HG03469 (cell line): ENCODE measurements around the gene ARMH3.

Experiments used
- ATAC-seq: cut with Tn5 transposase; IDR thresholded peaks from one replicate; pipeline ENCODE4 v1.9.1; 2021; ENCODE audit warnings: mild to moderate bottlenecking, moderate library complexity, moderate number of reproducible peaks; ENCODE audit not compliant: unreplicated experiment

ARMH3 gene

GRCh38 chr10:101950213-101950612 is 105.8 kb downstream of the ARMH3 start:
- ATAC-seq, result no peak

DNA sequence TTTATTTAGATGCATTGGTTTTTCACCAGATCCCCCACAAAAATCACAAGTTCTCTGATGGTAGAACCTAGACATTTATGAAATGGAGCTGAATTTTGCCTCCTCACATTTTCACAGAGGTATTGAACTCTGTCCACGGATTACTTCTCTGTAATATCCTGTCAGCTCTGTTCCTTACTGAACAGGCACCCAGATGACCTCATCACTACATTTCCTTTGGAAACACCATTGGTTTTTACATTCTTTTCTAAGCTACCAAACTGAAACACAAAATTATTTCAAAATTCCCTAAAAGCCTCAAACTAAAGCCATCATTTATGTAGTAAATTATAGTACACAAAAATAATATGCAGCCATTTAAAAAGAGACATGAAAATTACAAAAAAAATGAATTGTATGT is 114.1 kb downstream of the ARMH3 start:
- ATAC-seq, result no peak

GRCh38 chr10:101940916-101941315 is 115.1 kb downstream of the ARMH3 start:
- no peak for ATAC-seq

GRCh38 chr10:101939729-101940128 is 116.2 kb downstream of the ARMH3 start:
- no peak for ATAC-seq

GRCh38 chr10:101939008-101939648 is 116.8 kb downstream of the ARMH3 start:
- no peak for ATAC-seq

DNA sequence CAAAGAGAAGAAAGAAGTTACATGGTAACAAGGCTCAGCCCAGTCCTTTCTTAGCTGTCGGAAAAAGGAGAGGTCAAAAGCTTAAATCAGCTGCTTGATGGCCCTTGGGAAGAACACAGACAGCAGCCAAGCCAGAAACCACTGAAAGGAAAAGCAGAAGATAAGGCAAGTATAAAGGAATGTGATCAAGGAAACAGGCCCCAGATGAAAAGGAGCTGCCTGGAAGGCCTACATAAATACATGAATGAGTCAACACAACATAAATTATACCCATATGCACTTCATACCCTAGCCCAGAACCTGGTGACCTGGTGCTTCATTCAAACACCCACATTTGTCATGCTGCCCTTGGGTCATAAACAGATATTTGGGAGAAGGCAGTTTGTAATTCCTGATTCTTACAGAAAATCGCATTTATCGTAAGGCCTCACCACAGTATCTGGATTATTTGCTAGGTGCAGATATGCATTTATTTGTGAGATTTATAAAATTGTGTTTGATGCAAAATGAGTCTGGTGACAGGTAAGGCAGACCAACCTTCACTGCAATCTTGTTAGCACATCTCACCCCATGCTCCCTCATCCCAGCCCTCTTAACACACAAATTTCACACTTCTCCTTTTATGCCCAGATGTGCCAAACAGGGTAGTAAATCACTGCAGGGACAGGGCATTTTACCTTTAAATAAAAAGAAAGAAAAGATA is 117.5 kb downstream of the ARMH3 start:
- no peak for ATAC-seq

DNA sequence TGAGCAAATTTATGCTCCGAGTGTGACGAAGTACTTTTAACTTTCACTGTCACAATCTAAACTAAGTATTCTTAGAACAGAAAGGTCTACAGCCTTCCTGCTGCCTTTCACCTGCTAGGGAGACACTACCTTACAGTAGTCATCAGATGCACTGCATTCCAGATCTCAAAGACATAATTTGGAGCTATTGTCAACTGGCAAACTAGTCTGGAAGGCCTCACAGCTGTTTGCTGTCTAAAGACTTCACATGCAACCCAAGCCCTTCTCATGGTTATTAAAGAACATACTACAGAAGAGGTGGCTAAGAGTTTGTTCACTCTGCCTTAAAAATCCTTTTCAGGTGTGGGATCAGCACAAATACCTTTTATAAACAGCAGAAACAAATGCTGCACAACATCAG is 120.5 kb downstream of the ARMH3 start:
- no peak for ATAC-seq

- no peak for ATAC-seq
These were observed 121.2 kb downstream of the ARMH3 start for GRCh38 chr10:101934686-101935305.

DNA sequence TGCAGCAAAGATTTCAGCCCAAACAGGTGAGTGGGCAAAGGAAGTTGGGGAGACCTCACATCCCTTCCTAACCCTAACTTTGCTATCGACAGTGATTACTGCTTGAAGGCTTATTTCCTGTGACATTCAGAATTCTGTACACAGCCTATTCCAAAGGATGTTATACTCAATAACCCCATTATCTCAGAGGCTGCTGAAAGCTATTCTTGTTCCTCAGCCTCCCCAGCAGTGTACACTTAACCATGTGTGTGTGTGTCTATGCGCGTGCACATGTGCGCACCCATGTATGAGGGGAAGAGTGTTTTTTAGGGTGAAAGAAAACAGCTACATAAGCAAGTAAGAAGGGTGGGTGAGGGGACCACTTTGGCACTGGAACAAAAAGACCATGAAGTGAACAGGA is 122.0 kb downstream of the ARMH3 start:
- no peak for ATAC-seq

DNA sequence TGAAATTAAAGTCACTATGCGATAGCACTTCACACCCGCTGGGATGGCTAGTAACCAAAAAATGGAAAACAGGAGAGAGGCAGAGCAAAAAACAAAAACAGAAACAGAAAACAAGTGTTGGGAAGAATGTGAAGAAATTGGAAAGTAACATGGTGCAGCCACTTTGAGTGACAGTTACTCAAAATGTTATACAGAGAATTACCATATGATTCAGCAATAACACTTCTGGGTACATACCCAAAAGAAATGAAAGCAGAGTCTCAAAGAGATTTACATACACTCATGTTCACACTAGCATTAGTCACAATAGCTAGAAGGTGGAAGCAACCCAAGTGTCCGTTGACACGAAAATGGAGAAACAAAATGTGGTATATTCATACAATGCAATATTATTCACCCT is 123.8 kb downstream of the ARMH3 start:
- no peak for ATAC-seq

DNA sequence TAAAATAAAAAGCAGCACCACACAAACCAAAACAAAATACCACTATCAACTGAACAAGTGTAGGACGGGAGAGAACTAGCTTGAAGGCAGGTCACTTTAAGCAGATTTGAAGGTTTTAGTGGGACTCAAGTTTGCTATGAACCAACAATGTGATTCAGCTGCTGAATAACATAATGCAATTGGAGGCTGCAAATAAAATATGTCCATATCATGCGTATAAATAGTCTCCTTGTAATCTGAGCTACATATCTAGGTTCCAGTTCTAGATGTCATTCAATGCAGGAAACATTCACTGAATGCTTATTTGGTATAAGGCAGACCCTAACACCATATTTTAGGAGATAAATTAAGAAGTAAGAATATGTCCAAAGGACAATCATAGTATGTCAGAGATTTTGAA is 130.9 kb downstream of the ARMH3 start:
- ATAC-seq, result no peak

DNA sequence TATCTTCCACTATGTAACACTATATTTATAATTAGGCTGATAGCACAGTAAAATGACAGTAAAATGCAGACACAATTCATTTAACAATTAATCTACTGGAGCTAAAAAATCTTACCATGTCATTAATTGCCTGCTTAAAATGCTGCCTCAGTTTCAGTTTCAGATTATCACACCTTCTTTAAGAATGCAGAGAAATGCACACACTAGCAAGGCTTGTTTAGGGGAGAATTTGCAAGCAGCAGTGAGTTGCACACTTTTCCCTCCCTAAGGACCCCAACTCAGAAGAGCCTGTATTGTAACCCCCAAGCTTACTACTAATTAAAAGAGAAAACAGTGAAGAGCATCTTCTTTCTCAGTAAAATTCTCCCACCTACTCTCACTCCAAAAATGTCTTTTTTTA is 132.7 kb downstream of the ARMH3 start:
- ATAC-seq, result no peak

DNA sequence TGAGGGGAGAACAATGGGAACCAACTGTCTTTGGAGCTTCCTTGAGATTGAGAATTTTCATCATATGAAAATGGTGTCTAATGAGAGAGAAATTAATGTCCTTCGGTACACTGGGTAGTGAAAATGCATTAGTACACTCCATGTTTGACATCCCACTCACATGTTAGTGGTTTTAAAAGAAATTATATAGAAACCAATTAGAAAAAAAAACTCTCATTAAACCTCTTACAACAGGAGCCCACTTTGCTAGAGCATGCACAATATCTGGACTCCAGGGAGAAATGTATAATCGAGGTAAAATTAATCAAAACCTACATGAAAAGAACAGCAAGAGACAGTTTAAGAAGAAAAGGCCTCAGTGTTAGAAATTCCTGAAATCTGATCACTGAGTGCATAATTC is 133.1 kb downstream of the ARMH3 start:
- ATAC-seq, result no peak

GRCh38 chr10:101920546-101920945 is 135.4 kb downstream of the ARMH3 start:
- no peak for ATAC-seq

DNA sequence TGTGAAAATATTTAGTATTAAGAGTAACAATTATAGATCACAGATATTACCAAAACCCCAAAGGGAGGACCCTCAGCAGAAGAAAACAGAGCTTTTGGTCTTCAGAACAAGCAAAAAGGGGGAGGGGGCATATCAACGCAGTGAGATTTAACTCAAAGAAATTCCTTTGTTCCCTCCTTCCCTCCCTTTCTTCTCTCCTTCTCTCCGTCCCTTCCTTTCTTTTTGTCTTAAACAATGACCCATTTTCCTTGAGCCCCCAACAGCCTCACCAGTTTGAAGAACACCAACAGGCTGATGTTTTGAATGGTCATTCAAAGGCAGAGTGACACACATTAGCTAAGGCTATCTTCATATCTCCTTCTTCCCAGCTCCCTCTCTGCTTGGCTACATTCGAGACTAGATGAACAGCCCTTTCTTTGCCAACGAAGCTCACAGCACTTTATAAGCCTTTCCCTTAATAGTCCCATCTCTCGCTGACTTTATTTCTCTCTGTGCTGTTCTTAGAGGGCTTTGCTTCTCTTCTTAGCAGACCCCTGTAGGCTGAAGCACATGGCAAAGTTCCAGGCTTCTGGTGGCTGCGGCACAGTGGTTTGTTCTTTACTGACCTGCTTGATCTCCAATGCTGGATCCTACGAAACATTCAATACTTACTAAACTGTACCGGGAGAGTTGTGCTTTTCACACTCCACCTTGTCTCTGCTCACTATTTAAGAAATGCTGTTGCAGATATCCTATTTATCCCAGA is 136.8 kb downstream of the ARMH3 start:
- no peak for ATAC-seq

DNA sequence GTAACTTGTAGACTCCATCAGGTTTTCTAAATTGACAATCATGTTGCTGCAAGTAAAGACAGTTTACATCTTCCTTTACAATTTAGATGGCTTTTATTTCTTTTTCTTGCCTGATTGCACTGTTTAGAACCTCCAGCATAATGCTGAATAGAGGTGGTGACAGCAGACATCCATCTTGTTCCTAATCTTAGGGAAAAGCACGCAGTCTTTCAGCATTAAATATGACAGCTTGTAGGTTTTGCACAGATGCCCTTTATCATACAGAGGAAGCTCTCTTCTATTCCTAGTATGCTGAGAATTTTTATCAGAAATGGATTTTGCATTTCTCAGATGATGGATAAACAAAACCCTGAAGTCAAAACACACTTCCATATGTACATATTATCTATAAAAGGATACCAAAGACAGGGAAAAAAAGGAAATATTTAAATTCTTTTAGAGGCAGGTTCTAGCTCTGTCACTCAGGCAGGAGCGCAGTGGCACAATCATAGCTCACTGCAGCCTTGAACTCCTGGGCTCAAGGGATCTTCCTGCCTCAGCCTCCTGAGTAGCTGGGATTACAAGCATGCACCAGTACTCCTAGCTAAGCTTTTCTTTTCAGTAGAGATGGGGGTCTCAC is 143.3 kb downstream of the ARMH3 start:
- ATAC-seq, result no peak

DNA sequence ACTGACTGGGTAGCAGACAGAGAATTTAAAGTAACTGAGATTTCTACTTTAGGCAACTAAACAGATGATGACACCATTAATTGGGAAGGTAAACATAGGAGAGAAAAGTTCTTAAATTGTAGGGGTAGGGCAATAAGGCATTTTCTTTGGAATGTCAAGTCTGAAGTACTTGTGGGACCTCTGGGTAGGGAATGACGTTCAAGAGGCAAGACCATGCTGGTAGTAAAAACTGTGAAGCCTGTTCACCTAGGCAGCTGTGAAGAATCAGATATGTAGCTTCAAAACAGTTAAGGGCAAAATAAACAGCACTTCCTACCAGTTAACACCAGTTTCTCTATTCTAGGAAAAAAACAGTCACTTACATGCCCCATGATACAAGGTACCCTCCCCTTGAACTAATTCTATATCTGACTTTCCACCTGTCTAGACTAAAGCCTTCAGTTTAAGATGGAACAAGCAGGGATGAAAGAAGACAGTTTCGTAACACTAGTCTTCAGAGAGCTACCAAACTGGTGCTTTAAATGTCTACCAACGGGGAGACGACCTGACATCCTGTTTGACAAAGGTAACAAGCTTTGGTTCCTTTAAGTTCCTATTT is 149.3 kb downstream of the ARMH3 start:
- ATAC-seq, result no peak

DNA sequence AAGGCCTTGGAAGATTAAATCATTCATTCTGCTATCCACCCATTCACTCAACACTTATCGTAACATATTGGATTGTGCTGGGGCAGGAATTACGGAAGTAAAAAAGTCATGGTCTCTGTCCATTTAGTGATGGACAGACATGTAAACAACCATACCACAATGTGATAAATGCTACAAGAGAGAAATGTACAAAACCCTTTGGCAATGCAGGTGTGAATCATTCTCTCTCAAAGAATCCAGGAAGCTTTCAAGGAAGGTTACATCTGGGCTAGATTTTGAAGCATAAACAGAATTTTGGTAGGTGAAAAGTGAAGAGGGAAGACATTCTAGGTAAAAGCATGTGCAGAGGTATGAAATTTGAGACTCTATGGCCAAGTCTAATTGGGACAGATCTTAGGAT is 150.7 kb downstream of the ARMH3 start:
- no peak for ATAC-seq

GRCh38 chr10:101903827-101904550 is 152.0 kb downstream of the ARMH3 start:
- ATAC-seq, result peak; percentile 47

DNA sequence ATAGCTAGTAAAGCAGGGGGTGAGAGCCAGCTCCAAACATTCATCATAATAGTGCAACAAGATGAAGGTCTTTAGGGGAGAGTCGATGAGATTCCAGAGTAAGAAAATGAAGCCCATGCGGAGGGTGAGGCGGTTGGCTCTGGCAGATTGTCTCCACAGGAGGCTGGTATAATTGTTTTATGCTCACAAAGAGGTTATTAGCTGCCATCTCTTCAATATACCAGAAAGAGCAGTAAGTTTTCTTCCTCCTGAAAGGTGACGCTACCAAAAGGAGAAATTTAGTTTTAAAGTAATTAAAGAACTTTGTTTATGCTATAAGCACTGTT is 153.2 kb downstream of the ARMH3 start:
- no peak for ATAC-seq
